Measurements from ENCODE around the gene ACSM3. TPM values are rescaled to one million over a fixed set of nuclear protein-coding genes. Genes with fewer than 3 reads are reported as not detected.

Gene ACSM3
- total and polyA plus RNA-seq, 2 donors (not counting 3 experiments of a cell fraction or from before 2014, with no cell fraction given) = 23.7 to 37.3 TPM

GRCh38 chr16:20765732-20766131, 1.9 kb downstream of the ACSM3 start:
- Histone ChIP-seq H3K4me3 (replicated peaks in 1 of 3; ENCODE audit: insufficient read depth in 1 of 3, low read depth in 1 of 3, low read length in 3 of 3) (no peak overlapping the region), H3K9me1 (replicated peaks; ENCODE audit: control insufficient read depth, extremely low read depth, insufficient read depth, low read length) (no peaks in the 10 kb centered on the region), H4K20me1 (replicated peaks; ENCODE audit: control insufficient read depth, extremely low read depth, insufficient read depth, low read length) (no peaks in the 10 kb centered on the region), H3K9ac (replicated peaks; ENCODE audit: extremely low read depth, insufficient read depth, low read length) (no peak overlapping the region), H3K27me3 (ENCODE audit: control insufficient read depth in 2 of 2, insufficient read depth in 2 of 2, low read length in 2 of 2) (peaks cover 7 to 9% of the 10 kb centered on the region in 2 experiments), H3K79me2 (ENCODE audit: control insufficient read depth, insufficient read depth, low read length) (no peaks in the 10 kb centered on the region), H3K4me1 (ENCODE audit: control insufficient read depth, extremely low read depth, insufficient read depth, low read length) (no peaks in the 10 kb centered on the region), H2AFZ (ENCODE audit: low read depth, low read length) (no peak overlapping the region), H3K9me3 (replicated peaks; ENCODE audit: control insufficient read depth, insufficient read depth, low read length) (no peaks in the 10 kb centered on the region), H3K27ac (ENCODE audit: insufficient read depth, low read depth, low read length) (no peak overlapping the region), H3K4me2 (ENCODE audit: insufficient read depth, low read length) (no peak overlapping the region), H3K36me3 (ENCODE audit: control insufficient read depth in 2 of 2, extremely low read depth in 1 of 2, insufficient read depth in 2 of 2, low read length in 2 of 2) (no peaks in the 10 kb centered on the region)
- intact Hi-C loops (cut with micrococcal nuclease) = no loop called here
- DNase-seq (ENCODE audit: low read depth, low spot score) (no peak), FAIRE-seq (no peak)
- ChIA-PET POLR2A (no interaction called here), CTCF (interaction anchor here (1.0 to 3.2 kb wide), 2 partner anchors 8 to 11 kb away, joined by 3 to 15 read pairs; no protein-coding TSS in a partner anchor)
- dilution Hi-C loops (cut with MboI; ENCODE audit: extremely low pct_ligation_motif_present, low sequenced_read_pairs) = no loop called here
- no TSS peak for BruUV-seq (replicated peaks)
- TF ChIP-seq MYC (IDR thresholded peaks at IDR 0.05; ENCODE audit: low read depth, low read length) (no peak), POLR2AphosphoS5 (IDR thresholded peaks at IDR 0.05; ENCODE audit: insufficient read depth, low read depth, low read length) (no peak), CTCF (IDR thresholded peaks at IDR 0.05; ENCODE audit: extremely low read depth in 1 of 2, insufficient read depth in 1 of 2, low read depth in 1 of 2, low read length in 2 of 2) (no peak), EZH2 (IDR thresholded peaks at IDR 0.05; ENCODE audit: borderline replicate concordance, low read depth, low read length, severe bottlenecking) (no peak), GATA2 (IDR thresholded peaks at IDR 0.05; ENCODE audit: insufficient read depth, insufficient read length, low read depth, low read length) (no peak), JUN (IDR thresholded peaks at IDR 0.05; ENCODE audit: borderline replicate concordance, insufficient read depth, insufficient read length, low read depth) (no peak), POLR2A (IDR thresholded peaks at IDR 0.05; ENCODE audit: low read depth, low read length) (no peak), MAX (IDR thresholded peaks at IDR 0.05; ENCODE audit: insufficient read depth, insufficient read length) (no peak), FOS (IDR thresholded peaks at IDR 0.05; ENCODE audit: borderline replicate concordance, insufficient read depth, low read length) (no peak)

Measured in endothelial cell of umbilical vein (primary cell).